ENCODE measurements around the gene PYGO2.

- TF ChIP-seq CTCF (conservative IDR thresholded peaks at IDR 0.05) (no peak), ZFX (IDR thresholded peaks at IDR 0.05) (no peak)
Measured at GRCh38 chr1:154967331-154967950, 5.9 kb upstream of the PYGO2 start.
